ENCODE measurements around the gene POLR3C. TPM values are rescaled to one million over a fixed set of nuclear protein-coding genes. Genes with fewer than 3 reads are reported as not detected.

The POLR3C gene
- total and polyA plus RNA-seq, 2 donors from 2014 or later: 16.1 to 30.0 TPM

GRCh38 chr1:145857170-145857569, 33.2 kb downstream of the POLR3C start:
- H3K27me3 ChIP-seq (ENCODE audit: control insufficient read depth, insufficient read depth, low read length): no peaks in the 10 kb centered on the region
- peaks cover 7 to 24% (median 22%) of the 10 kb centered on the region in 3 donors for H3K36me3 ChIP-seq (ENCODE audit: control insufficient read depth in 2 of 3, insufficient read depth in 3 of 3, low read length in 3 of 3)
- FAIRE-seq (no peak), DNase-seq (no peak)
- peak overlapping the region in 1 of 3 donors; percentile 87 for H3K4me3 ChIP-seq (ENCODE audit: low read length in 3 of 3)
- H3K9me3 ChIP-seq (ENCODE audit: control insufficient read depth in 2 of 3, insufficient read depth in 1 of 3, low read length in 3 of 3): no peaks in the 10 kb centered on the region
- intact Hi-C loops (cut with DNase I): no loop called here
- no peak for TF ChIP-seq CTCF (IDR thresholded peaks at IDR 0.05; ENCODE audit: borderline replicate concordance, extremely low read depth, insufficient read depth)
- H3K27ac ChIP-seq (ENCODE audit: low read depth in 2 of 2, low read length in 2 of 2): no peak overlapping the region
- peaks cover 0 to 9% (median 0%) of the 10 kb centered on the region in 3 donors for H3K4me1 ChIP-seq (ENCODE audit: control insufficient read depth in 2 of 3, insufficient read depth in 2 of 3, low read depth in 1 of 3, low read length in 3 of 3)
- H3K9ac ChIP-seq (ENCODE audit: low read length in 3 of 3): no peak overlapping the region

- Histone ChIP-seq H3K9me3 (ENCODE audit: control insufficient read depth in 2 of 3, insufficient read depth in 1 of 3, low read length in 3 of 3) (no peaks in the 10 kb centered on the region), H3K27ac (ENCODE audit: low read depth in 2 of 2, low read length in 2 of 2) (peak overlapping the region in 1 of 2 donors; percentile 89), H3K4me3 (ENCODE audit: low read length in 3 of 3) (peak overlapping the region; percentile 71 to 87 (median 80)), H3K9ac (ENCODE audit: low read length in 3 of 3) (peak overlapping the region in 2 of 3 donors; percentile 24 to 53), H3K36me3 (ENCODE audit: control insufficient read depth in 2 of 3, insufficient read depth in 3 of 3, low read length in 3 of 3) (peaks cover 5 to 21% (median 21%) of the 10 kb centered on the region in 3 donors), H3K4me1 (ENCODE audit: control insufficient read depth in 2 of 3, insufficient read depth in 2 of 3, low read depth in 1 of 3, low read length in 3 of 3) (peaks cover 0 to 9% (median 0%) of the 10 kb centered on the region in 3 donors), H3K27me3 (ENCODE audit: control insufficient read depth, insufficient read depth, low read length) (no peaks in the 10 kb centered on the region)
- TF ChIP-seq CTCF (IDR thresholded peaks at IDR 0.05; ENCODE audit: borderline replicate concordance, extremely low read depth, insufficient read depth): no peak
- DNase-seq (peak in 4 of 5 donors; percentile 62 to 84 (median 63)), FAIRE-seq (no peak)
- intact Hi-C loops (cut with DNase I): no loop called here
Measured at GRCh38 chr1:145858238-145858900, 34.4 kb downstream of the POLR3C start.

- Histone ChIP-seq H3K36me3 (ENCODE audit: control insufficient read depth in 2 of 3, insufficient read depth in 3 of 3, low read length in 3 of 3) (peaks cover 5 to 19% (median 16%) of the 10 kb centered on the region in 3 donors), H3K9ac (ENCODE audit: low read length in 3 of 3) (peak within 1 kb of the TSS; percentile 61 to 95 (median 94)), H3K4me3 (ENCODE audit: low read length in 3 of 3) (peak within 1 kb of the TSS; percentile 87 to 99 (median 95)), H3K9me3 (ENCODE audit: control insufficient read depth in 2 of 3, insufficient read depth in 1 of 3, low read length in 3 of 3) (no peaks in the 10 kb centered on the region), H3K27ac (ENCODE audit: low read depth in 2 of 2, low read length in 2 of 2) (peak within 1 kb of the TSS; percentile 89), H3K27me3 (ENCODE audit: control insufficient read depth, insufficient read depth, low read length) (no peaks in the 10 kb centered on the region), H3K4me1 (ENCODE audit: control insufficient read depth in 2 of 3, insufficient read depth in 2 of 3, low read depth in 1 of 3, low read length in 3 of 3) (peaks cover 0 to 9% (median 0%) of the 10 kb centered on the region in 3 donors)
- FAIRE-seq (no peak), DNase-seq (peak; percentile 96 to 99 (median 97))
- intact Hi-C loops (cut with DNase I): no loop called here
- TF ChIP-seq CTCF (IDR thresholded peaks at IDR 0.05; ENCODE audit: borderline replicate concordance, extremely low read depth, insufficient read depth): no peak
Measured at GRCh38 chr1:145858901-145859490, 35.0 kb downstream of the POLR3C start, which contains the start of gene PIAS3. Gene PIAS3, minus strand, starts transcription at chr1:145859081. Its CDS starts 91 bp downstream, at chr1:145858990.

Measured in kidney (tissue), 14 donors.